Muscle of leg (tissue), 16 donors: ENCODE data around the gene ACP5. TPM values are rescaled to one million over a fixed set of nuclear protein-coding genes. Genes with fewer than 3 reads are reported as not detected.
"Not testable (repeated sequence)": the region's sequence is repeated elsewhere in the genome, so short reads cannot be mapped to it uniquely, and the experiment has no call there.

Experiments used
- DNase-seq: peaks from one replicate; pipeline ENCODE4 v3.0.0; 2013
- H3K27ac ChIP-seq: one replicate; pipeline ENCODE4 v1.5.1; 2013; ENCODE audit warnings: mild to moderate bottlenecking, low read length, control low read depth
- H3K27me3 ChIP-seq: one replicate; pipeline ENCODE4 v1.6.1; 2013; ENCODE audit warnings: low read length; ENCODE audit not compliant: control insufficient read depth, insufficient read depth
- H3K36me3 ChIP-seq: one replicate; pipeline ENCODE4 v1.6.1; 2013; ENCODE audit warnings: low read length; ENCODE audit not compliant: control insufficient read depth, insufficient read depth
- H3K4me1 ChIP-seq: one replicate; pipeline ENCODE4 v1.6.1; 2013; ENCODE audit warnings: low read length; ENCODE audit not compliant: control insufficient read depth, insufficient read depth
- H3K4me3 ChIP-seq: one replicate; pipeline ENCODE4 v1.5.1; 2013; ENCODE audit warnings: low read length, control low read depth
- H3K9me3 ChIP-seq: replicated peaks from 2 replicates; pipeline ENCODE4 v1.6.1; 2013; ENCODE audit warnings: low read depth, low read length; ENCODE audit not compliant: control insufficient read depth
- WGBS: methylation state at CpG from one replicate; pipeline ENCODE4 v1.1.5; 2013; ENCODE audit warnings: missing lambda C conversion rate; ENCODE audit not compliant: insufficient coverage; 5-methylcytosine and 5-hydroxymethylcytosine counted together
- long read RNA-seq, 11 donors: transcript quantifications; one replicate each; lab custom pipeline, GENCODE V29; 2026
- polyA plus RNA-seq, 8 donors: library from polyadenylated mRNA; unstranded; fragments of 120-200 nt; gene quantifications; one replicate each; pipeline versions ENCODE4 v1.2.1 to v1.2.3, GENCODE V29; 2013; ENCODE audit warnings: inconsistent platforms in 1 of 8, low replicate concordance in 1 of 8; ENCODE audit not compliant: insufficient read length in 8 of 8, insufficient read depth in 1 of 8
- total RNA-seq: library from RNA; stranded (reverse); fragments of 120-200 nt; gene quantifications from one replicate; pipeline ENCODE4 v1.2.4, GENCODE V29; 2013

Gene ACP5
- total RNA-seq = 1.8 TPM
- 1 to 10 TPM in 7 of 8 donors, under 1 TPM in 1; 0.81 to 4.9 (median 1.5) TPM for polyA plus RNA-seq
- long read RNA-seq, donor 1 = 0 reads
- long read RNA-seq, donor 2 = 0 reads
- long read RNA-seq, donor 3, partial matches to known transcripts = 0 of 3 reads
- long read RNA-seq, donor 3, other reads (novel, unspliced or antisense) = 0 of 3 reads
- long read RNA-seq, donor 4 = 0 reads
- long read RNA-seq, donor 5 = 0 reads
- long read RNA-seq, donor 6, partial matches to known transcripts = 0 of 2 reads
- long read RNA-seq, donor 6, other reads (novel, unspliced or antisense) = 0 of 2 reads
- long read RNA-seq, donor 7 = 0 reads
- long read RNA-seq, donor 8, partial matches to known transcripts = 0 of 1 reads
- long read RNA-seq, donor 8, other reads (novel, unspliced or antisense) = 0 of 1 reads
- long read RNA-seq, donor 9 = 0 reads
- long read RNA-seq, donor 10 = 0 reads
- long read RNA-seq, donor 11, partial matches to known transcripts = 0 of 1 reads
- long read RNA-seq, donor 11, other reads (novel, unspliced or antisense) = 0 of 1 reads

DNA sequence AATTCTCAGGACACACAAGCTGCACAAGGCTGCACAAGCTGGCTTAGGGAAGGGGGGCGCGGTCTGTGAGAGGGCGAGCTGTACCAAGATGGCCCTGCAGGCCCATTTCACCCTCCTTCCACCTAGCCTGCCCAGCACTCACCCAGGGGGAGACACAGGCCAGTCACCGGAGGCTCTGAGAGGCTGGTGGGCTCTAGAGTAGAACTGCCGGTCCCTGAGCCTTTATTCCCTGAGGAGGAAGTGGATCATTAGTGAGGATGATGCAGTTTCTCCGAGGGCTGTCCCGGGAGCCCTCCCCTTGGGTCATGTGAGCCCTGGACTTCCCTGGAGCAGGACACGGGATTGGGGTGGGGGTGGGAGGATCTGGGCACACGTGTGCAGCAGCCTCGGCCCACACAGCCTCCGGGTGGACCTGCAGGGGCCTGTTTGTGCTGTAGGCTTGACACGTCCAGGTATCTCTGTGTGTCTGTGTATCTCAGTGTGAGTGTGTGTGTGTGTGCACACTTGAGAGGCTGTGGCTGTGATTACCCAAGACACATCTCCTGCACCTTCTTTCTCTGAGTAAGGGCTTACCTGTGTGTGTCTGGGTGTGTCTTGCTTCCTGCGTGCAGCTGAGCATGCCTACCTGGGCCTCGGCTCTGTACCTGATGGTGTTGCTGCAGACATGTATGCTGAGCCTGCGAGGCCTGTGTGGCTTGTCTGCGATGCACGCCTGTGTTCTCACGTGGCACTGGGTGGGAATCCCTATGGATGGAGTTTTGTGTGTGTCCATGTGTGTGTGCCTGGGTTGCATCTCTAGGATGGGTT lies at the start of gene ACP5:
TSS of gene ACP5 (minus strand) at position 195 of the 807 bp plus-strand sequence. CDS start 328 bp downstream, outside the sequence.
- Histone ChIP-seq H3K27ac (no peak within 1 kb of the TSS), H3K4me3 (peak within 1 kb of the TSS; percentile 24), H3K27me3 (peaks cover 15% of the 10 kb centered on the region), H3K4me1 (peaks cover 10% of the 10 kb centered on the region), H3K36me3 (no peaks in the 10 kb centered on the region), H3K9me3 (no peaks in the 10 kb centered on the region)
- no peak for DNase-seq
- WGBS = 55% methylated on average over 13 of the region's 18 CpGs

DNA sequence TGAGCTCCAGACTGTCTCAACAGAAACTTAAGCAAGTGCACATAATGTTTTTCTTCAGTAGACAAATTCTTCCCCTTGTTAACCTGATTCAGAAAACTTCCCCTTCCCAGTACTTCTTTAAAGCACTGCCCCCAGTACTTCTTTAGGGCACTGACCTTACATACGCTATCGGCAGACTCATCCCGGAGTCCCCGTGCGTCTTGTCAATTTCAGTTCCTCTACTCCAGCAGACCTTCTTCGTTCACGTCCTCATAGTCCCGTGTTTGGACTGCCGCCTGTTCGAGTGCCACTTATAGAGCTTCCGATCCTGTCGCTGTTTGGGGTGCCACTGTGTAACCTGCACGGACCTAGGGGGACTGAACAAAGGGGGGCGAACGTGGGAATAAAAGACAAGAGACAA lies 48.8 kb upstream of the ACP5 start:
- DNase-seq = peak; percentile 50
- WGBS = 85% methylated on average over 15 of the region's 15 CpGs
- Histone ChIP-seq H3K27me3 (peaks cover 20% of the 10 kb centered on the region), H3K4me1 (peaks cover 3% of the 10 kb centered on the region), H3K36me3 (peaks cover 2% of the 10 kb centered on the region), H3K4me3 (no peak overlapping the region), H3K9me3 (no peaks in the 10 kb centered on the region), H3K27ac (no peak overlapping the region)

DNA sequence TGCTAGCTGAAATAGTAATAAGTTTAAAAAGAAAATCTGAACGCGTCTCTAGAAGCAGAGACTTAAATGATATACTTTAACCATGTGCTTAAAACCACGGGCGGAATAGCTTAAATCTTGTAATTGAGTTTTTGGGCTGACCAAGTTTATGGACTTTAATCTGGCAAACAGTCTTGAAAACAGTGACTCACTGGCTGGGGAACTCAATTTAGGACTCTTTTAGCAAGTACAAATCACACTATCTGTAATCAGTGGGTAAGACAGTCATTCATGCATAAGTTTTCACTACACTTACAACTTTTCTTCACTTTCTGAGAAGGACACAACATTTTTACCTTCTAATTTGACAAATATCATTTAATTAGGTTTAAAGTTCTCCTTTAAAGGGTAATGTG lies 46.6 kb upstream of the ACP5 start:
- WGBS = no CpG with 5 or more reads among the region's 4 CpGs
- Histone ChIP-seq H3K27ac (no peak overlapping the region), H3K36me3 (peaks cover 20% of the 10 kb centered on the region), H3K27me3 (peaks cover 20% of the 10 kb centered on the region), H3K4me3 (no peak overlapping the region), H3K4me1 (peaks cover 3% of the 10 kb centered on the region), H3K9me3 (no peaks in the 10 kb centered on the region)
- DNase-seq = no peak

DNA sequence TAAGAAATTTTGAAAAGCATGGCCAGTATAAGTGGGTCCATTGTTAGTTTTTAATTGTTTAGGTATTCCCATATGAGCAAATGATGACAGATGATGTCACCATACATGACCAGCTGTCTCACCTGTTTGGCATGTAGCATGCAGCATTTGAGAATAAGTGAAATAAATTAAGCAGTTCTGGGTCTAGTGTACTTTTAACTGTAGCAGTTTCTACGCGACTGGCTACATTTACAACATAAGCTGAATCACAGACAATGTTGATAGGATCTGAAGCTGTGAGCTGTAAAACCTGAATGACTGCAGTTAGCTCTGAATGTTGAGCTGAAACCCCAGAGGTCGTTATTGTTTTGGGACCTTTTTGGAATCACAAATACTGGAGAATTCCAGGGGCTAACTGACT lies 45.0 kb upstream of the ACP5 start:
- H3K27ac ChIP-seq, DNase-seq, H3K9me3 ChIP-seq, H3K4me3 ChIP-seq, H3K4me1 ChIP-seq: not testable (repeated sequence)
- WGBS = 0% methylated on average over 1 of the region's 3 CpGs
- peaks cover 20% of the 10 kb centered on the region for H3K27me3 ChIP-seq
- H3K36me3 ChIP-seq = peaks cover 34% of the 10 kb centered on the region

DNA sequence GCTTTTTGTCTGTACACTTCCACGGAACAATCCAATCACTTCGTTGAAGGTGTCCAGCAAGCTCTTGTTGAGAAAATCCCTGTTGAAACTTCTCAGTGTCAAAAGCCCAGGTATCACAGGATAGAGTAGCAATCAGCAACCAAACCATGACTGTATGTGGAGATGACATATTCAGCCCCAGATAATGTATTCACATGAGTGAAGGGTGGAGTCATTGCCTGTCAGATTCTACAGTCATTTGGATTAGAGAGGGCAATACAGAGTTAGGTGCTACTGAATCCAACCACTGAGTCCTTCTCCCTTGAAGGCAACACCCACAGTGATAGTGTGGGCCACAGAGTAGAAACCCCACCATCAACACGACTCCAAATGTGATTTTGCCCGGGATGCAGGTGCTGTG lies 43.1 kb upstream of the ACP5 start:
- Histone ChIP-seq H3K27ac (no peak overlapping the region), H3K9me3 (peaks cover 21% of the 10 kb centered on the region), H3K4me1 (peaks cover 3% of the 10 kb centered on the region), H3K4me3 (no peak overlapping the region), H3K27me3 (peaks cover 8% of the 10 kb centered on the region), H3K36me3 (peaks cover 50% of the 10 kb centered on the region)
- no peak for DNase-seq
- 87% methylated on average over 3 of the region's 4 CpGs for WGBS

DNA sequence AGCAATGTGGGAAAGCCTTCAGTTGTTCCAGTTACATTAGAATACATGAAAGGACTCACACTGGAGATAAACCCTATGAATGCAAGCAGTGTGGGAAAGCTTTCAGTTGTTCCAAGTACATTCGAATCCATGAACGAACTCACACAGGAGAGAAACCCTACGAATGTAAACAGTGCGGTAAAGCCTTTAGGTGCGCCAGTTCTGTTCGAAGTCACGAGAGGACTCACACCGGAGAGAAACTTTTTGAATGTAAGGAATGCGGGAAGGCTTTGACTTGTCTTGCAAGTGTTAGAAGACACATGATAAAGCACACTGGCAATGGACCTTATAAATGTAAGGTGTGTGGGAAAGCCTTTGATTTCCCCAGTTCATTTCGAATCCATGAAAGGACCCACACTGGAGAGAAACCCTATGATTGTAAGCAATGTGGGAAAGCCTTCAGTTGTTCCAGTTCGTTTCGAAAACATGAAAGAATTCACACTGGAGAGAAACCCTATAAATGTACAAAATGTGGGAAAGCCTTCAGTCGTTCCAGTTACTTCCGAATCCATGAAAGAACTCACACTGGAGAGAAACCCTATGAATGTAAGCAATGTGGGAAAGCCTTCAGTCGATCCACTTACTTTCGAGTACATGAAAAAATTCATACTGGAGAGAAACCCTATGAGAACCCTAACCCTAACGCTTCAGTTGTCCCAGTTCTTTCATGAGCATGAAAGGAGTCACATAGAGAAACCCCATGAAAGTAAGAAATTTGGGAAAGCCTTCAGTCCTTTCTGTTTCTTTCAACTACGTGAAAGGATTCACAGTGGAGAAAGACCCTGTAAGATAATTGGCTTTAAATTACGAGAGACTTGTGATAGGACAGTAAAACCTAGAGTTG lies 40.0 kb upstream of the ACP5 start:
- Histone ChIP-seq H3K36me3 (peaks cover 61% of the 10 kb centered on the region), H3K4me1 (no peaks in the 10 kb centered on the region), H3K4me3 (no peak overlapping the region), H3K27me3 (no peaks in the 10 kb centered on the region), H3K27ac (no peak overlapping the region), H3K9me3 (peaks cover 24% of the 10 kb centered on the region)
- no peak for DNase-seq
- 97% methylated on average over 12 of the region's 19 CpGs for WGBS

DNA sequence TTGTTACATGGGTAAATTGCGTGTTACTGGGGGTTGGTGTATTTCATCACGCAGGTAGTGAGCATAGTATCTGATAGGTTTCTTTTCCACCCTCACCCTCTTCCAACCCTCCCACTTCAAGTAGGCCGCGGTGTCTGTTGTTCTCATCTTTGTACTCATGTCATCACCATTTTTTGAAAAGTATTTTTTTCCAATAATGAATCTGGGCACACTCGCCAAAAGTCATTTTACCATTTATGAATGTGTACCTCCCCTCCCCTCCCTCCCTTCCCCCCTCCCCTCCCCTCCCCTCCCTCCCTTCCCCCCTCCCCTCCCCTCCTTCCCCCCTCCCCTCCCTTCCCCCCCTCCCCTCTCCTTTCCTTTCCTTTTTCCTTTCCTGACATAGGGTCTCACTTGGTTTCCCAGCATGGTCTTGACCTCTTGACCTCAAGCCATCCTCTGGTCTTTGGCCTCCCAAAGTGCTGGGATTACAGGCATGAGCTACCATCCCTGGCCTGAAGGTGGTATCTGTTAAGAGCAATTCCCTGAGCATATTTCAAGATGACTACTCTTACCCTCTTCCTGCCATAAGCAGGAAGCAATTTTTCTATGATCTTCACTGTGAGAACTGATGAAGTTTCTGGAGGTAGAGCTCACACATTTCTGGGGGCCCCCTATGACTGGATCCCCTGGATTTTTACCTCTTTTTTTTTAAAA lies 35.5 kb upstream of the ACP5 start:
- no peak overlapping the region for H3K4me3 ChIP-seq
- H3K36me3 ChIP-seq = peaks cover 37% of the 10 kb centered on the region
- H3K27me3 ChIP-seq = no peaks in the 10 kb centered on the region
- no peaks in the 10 kb centered on the region for H3K4me1 ChIP-seq
- DNase-seq = no peak
- WGBS = no CpG with 5 or more reads among the region's 5 CpGs
- H3K27ac ChIP-seq = no peak overlapping the region
- H3K9me3 ChIP-seq = peaks cover 22% of the 10 kb centered on the region

DNA sequence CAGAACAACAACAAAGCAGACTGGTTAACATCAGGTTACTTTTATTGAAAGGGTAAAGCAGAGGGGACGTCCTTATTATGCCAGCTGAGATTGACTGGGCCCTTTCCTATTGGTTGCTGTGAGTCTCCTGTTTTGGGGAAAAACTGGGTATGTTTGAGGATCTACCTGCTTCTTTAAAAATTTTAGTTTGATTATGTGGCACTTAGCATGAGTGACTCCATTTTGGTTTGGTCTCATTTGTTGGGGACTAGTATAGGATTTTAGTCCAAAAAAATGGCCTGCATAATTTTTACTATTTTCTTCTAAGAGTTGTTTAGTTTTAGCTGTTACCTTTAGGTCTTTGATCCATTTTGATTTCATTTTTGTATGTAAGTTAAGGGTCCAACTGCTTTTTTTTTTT lies 34.3 kb upstream of the ACP5 start:
- Histone ChIP-seq H3K4me1 (no peaks in the 10 kb centered on the region), H3K4me3 (no peak overlapping the region), H3K36me3 (peaks cover 34% of the 10 kb centered on the region), H3K9me3 (peaks cover 14% of the 10 kb centered on the region), H3K27ac (no peak overlapping the region), H3K27me3 (no peaks in the 10 kb centered on the region)
- WGBS = no CpG with 5 or more reads among the region's 1 CpG
- DNase-seq = no peak

DNA sequence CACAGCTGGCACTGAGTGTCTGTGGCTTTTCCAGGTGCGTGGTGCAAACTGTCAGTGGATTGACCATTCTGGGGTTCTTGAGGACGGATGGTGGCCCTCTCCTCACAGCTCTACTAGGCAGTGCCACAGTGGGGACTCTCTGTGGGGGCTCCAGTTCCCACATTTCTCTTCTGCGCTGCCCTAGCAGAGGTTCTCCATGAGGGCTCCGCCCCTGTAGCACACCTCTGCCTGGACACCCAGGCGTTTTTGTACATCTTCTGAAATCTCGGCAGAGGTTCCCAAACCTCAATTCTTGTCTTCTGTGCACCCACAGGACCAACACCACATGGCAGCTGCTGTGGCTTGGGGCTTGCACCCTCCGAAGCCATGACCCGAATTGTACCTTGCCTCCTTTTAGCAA lies 29.0 kb upstream of the ACP5 start:
- Histone ChIP-seq H3K36me3 (peaks cover 31% of the 10 kb centered on the region), H3K27me3 (no peaks in the 10 kb centered on the region), H3K27ac (no peak overlapping the region), H3K9me3 (peaks cover 19% of the 10 kb centered on the region), H3K4me3 (no peak overlapping the region), H3K4me1 (no peaks in the 10 kb centered on the region)
- no peak for DNase-seq
- 100% methylated on average over 6 of the region's 8 CpGs for WGBS
